ENCODE data around the gene BORCS5.

- TF ChIP-seq CTCF (IDR thresholded peaks at IDR 0.05) (no peak), POLR2A (IDR thresholded peaks at IDR 0.05) (no peak)
Measured at GRCh38 chr12:12428047-12428446, 71.2 kb downstream of the BORCS5 start.

Measured in uterus (tissue), 2 donors.